Effector memory CD4-positive, alpha-beta T cell (primary cell): Measurements from ENCODE around the gene CD82.
A peak's percentile ranks its signal among the peaks of the same experiment; 100 is the strongest.

Experiments
- DNase-seq, 3 donors: peaks; one replicate each; pipeline ENCODE4 v3.0.0-alpha.2; 2020
- H3K27ac ChIP-seq: 2 replicates; pipeline ENCODE4 v1.7.0; 2013; ENCODE audit warnings: mild to moderate bottlenecking, low read length, moderate library complexity; ENCODE audit not compliant: insufficient read depth, poor library complexity, severe bottlenecking
- H3K27me3 ChIP-seq: replicated peaks from 2 replicates; pipeline ENCODE4 v1.7.0; 2013; ENCODE audit warnings: mild to moderate bottlenecking, low read length; ENCODE audit not compliant: insufficient read depth, control insufficient read depth, poor library complexity, severe bottlenecking
- H3K36me3 ChIP-seq: 2 replicates; pipeline ENCODE4 v1.7.0; 2013; ENCODE audit warnings: mild to moderate bottlenecking, low read length, moderate library complexity; ENCODE audit not compliant: control insufficient read depth, insufficient read depth
- H3K4me1 ChIP-seq: 2 replicates; pipeline ENCODE4 v1.7.0; 2013; ENCODE audit warnings: low read length, mild to moderate bottlenecking; ENCODE audit not compliant: control insufficient read depth, insufficient read depth, poor library complexity, severe bottlenecking
- H3K4me3 ChIP-seq: 2 replicates; pipeline ENCODE4 v1.7.0; 2013; ENCODE audit warnings: low read length, low read depth, mild to moderate bottlenecking; ENCODE audit not compliant: insufficient read depth, poor library complexity, severe bottlenecking
- H3K9me3 ChIP-seq: 2 replicates; pipeline ENCODE4 v1.7.0; 2013; ENCODE audit warnings: mild to moderate bottlenecking, low read length, moderate library complexity; ENCODE audit not compliant: control insufficient read depth

The CD82 gene

GRCh38 chr11:44575962-44576361 lies 10.5 kb downstream of the CD82 start:
- no peak overlapping the region for H3K4me3 ChIP-seq
- H3K36me3 ChIP-seq = no peaks in the 10 kb centered on the region
- H3K27me3 ChIP-seq = no peaks in the 10 kb centered on the region
- no peaks in the 10 kb centered on the region for H3K9me3 ChIP-seq
- no peak for DNase-seq
- H3K4me1 ChIP-seq = peaks cover 82% of the 10 kb centered on the region
- H3K27ac ChIP-seq = no peak overlapping the region

- no peak for DNase-seq
- Histone ChIP-seq H3K4me1 (peaks cover 81% of the 10 kb centered on the region), H3K9me3 (no peaks in the 10 kb centered on the region), H3K4me3 (no peak overlapping the region), H3K36me3 (no peaks in the 10 kb centered on the region), H3K27me3 (no peaks in the 10 kb centered on the region), H3K27ac (no peak overlapping the region)
These were observed 11.2 kb downstream of the CD82 start for GRCh38 chr11:44576656-44577055.

- Histone ChIP-seq H3K4me3 (no peak overlapping the region), H3K27me3 (no peaks in the 10 kb centered on the region), H3K36me3 (peaks cover 2% of the 10 kb centered on the region), H3K9me3 (no peaks in the 10 kb centered on the region), H3K27ac (no peak overlapping the region), H3K4me1 (peaks cover 77% of the 10 kb centered on the region)
- DNase-seq = no peak
These were observed 11.9 kb downstream of the CD82 start for GRCh38 chr11:44577231-44577830.

- no peaks in the 10 kb centered on the region for H3K9me3 ChIP-seq
- DNase-seq = no peak
- peaks cover 71% of the 10 kb centered on the region for H3K4me1 ChIP-seq
- H3K27me3 ChIP-seq = no peaks in the 10 kb centered on the region
- H3K4me3 ChIP-seq = no peak overlapping the region
- no peak overlapping the region for H3K27ac ChIP-seq
- H3K36me3 ChIP-seq = peaks cover 11% of the 10 kb centered on the region
These were observed 12.8 kb downstream of the CD82 start for GRCh38 chr11:44578279-44578678.

- Histone ChIP-seq H3K36me3 (peaks cover 13% of the 10 kb centered on the region), H3K27ac (no peak overlapping the region), H3K4me1 (peaks cover 60% of the 10 kb centered on the region)
These were observed 13.9 kb downstream of the CD82 start for GRCh38 chr11:44579302-44579761.

GRCh38 chr11:44580701-44581100 lies 15.2 kb downstream of the CD82 start:
- no peak for DNase-seq
- Histone ChIP-seq H3K4me3 (no peak overlapping the region), H3K36me3 (peaks cover 19% of the 10 kb centered on the region), H3K27ac (no peak overlapping the region), H3K4me1 (peaks cover 46% of the 10 kb centered on the region), H3K27me3 (no peaks in the 10 kb centered on the region), H3K9me3 (no peaks in the 10 kb centered on the region)

More at GRCh38 chr11:44579302-44579761, 13.9 kb downstream of the CD82 start:
- no peak overlapping the region for H3K4me3 ChIP-seq
- no peak for DNase-seq
- H3K9me3 ChIP-seq = no peaks in the 10 kb centered on the region
- no peaks in the 10 kb centered on the region for H3K27me3 ChIP-seq

- Histone ChIP-seq H3K27me3 (no peaks in the 10 kb centered on the region), H3K36me3 (peaks cover 22% of the 10 kb centered on the region), H3K4me3 (no peak overlapping the region), H3K9me3 (no peaks in the 10 kb centered on the region), H3K27ac (no peak overlapping the region), H3K4me1 (peaks cover 41% of the 10 kb centered on the region)
- no peak for DNase-seq
These were observed 15.8 kb downstream of the CD82 start for GRCh38 chr11:44581246-44581645.

- Histone ChIP-seq H3K4me1 (peaks cover 26% of the 10 kb centered on the region), H3K36me3 (peaks cover 35% of the 10 kb centered on the region)
- DNase-seq = no peak
These were observed 17.3 kb downstream of the CD82 start for GRCh38 chr11:44582641-44583352.

GRCh38 chr11:44583353-44583669 lies 17.8 kb downstream of the CD82 start:
- no peaks in the 10 kb centered on the region for H3K27me3 ChIP-seq
- H3K4me1 ChIP-seq = peaks cover 21% of the 10 kb centered on the region
- H3K27ac ChIP-seq = peak overlapping the region; percentile 21
- peaks cover 38% of the 10 kb centered on the region for H3K36me3 ChIP-seq
- H3K4me3 ChIP-seq = no peak overlapping the region
- no peaks in the 10 kb centered on the region for H3K9me3 ChIP-seq
- no peak for DNase-seq

More at GRCh38 chr11:44582641-44583352, 17.3 kb downstream of the CD82 start:
- no peaks in the 10 kb centered on the region for H3K9me3 ChIP-seq
- no peaks in the 10 kb centered on the region for H3K27me3 ChIP-seq
- no peak overlapping the region for H3K4me3 ChIP-seq
- H3K27ac ChIP-seq = peak overlapping the region; percentile 21

GRCh38 chr11:44585421-44585820 lies 20.0 kb downstream of the CD82 start:
- peaks cover 16% of the 10 kb centered on the region for H3K4me1 ChIP-seq
- H3K27me3 ChIP-seq = no peaks in the 10 kb centered on the region
- H3K4me3 ChIP-seq = no peak overlapping the region
- H3K36me3 ChIP-seq = peaks cover 44% of the 10 kb centered on the region
- DNase-seq = no peak
- H3K27ac ChIP-seq = no peak overlapping the region
- no peaks in the 10 kb centered on the region for H3K9me3 ChIP-seq
